ENCODE measurements around the gene EMILIN3.

The EMILIN3 gene

DNA sequence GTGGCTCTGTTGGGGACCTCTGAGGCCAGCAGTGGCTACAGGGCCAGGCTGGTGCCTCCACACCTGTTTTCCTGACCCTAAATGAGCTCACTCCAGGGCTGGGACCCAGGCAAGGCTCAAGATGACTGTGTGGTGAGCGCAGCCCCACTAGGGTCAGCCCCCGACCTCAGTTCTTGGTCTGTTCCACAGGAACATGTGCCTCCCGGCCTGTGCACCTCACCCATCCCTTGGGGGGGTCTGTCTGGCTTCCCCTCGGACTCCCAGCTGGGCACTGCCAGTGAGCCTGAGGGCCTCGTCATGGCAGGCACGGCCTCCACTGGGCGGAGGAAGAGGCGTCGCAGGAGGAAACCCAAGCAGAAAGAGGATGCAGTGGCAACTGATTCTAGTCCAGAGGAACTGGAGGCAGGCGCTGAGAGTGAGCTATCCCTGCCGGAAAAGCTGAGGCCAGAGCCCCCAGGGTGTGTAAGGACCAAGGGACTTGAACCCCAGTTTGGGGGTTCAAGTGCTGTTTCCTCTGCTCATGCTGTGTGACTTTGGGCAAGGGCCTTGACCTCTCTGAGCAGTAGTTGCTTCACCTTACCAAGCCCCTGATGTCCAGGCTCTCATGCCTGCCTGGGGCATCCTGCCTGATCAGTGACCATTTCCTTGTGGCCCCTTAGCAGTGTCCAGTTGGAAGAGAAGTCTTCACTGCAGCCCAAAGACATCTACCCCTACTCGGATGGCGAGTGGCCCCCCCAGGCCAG lies 18.0 kb downstream of the EMILIN3 start:
- no peak overlapping the region for H3K4me3 ChIP-seq (ENCODE audit: low read depth, low read length)
- no peak for DNase-seq (ENCODE audit: low read depth)
- TF ChIP-seq, protein P1, sequence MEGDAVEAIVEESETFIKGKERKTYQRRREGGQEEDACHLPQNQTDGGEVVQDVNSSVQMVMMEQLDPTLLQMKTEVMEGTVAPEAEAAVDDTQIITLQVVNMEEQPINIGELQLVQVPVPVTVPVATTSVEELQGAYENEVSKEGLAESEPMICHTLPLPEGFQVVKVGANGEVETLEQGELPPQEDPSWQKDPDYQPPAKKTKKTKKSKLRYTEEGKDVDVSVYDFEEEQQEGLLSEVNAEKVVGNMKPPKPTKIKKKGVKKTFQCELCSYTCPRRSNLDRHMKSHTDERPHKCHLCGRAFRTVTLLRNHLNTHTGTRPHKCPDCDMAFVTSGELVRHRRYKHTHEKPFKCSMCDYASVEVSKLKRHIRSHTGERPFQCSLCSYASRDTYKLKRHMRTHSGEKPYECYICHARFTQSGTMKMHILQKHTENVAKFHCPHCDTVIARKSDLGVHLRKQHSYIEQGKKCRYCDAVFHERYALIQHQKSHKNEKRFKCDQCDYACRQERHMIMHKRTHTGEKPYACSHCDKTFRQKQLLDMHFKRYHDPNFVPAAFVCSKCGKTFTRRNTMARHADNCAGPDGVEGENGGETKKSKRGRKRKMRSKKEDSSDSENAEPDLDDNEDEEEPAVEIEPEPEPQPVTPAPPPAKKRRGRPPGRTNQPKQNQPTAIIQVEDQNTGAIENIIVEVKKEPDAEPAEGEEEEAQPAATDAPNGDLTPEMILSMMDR (IDR thresholded peaks at IDR 0.05; ENCODE audit: low read depth, low read length, missing control alignments) = no peak

DNA sequence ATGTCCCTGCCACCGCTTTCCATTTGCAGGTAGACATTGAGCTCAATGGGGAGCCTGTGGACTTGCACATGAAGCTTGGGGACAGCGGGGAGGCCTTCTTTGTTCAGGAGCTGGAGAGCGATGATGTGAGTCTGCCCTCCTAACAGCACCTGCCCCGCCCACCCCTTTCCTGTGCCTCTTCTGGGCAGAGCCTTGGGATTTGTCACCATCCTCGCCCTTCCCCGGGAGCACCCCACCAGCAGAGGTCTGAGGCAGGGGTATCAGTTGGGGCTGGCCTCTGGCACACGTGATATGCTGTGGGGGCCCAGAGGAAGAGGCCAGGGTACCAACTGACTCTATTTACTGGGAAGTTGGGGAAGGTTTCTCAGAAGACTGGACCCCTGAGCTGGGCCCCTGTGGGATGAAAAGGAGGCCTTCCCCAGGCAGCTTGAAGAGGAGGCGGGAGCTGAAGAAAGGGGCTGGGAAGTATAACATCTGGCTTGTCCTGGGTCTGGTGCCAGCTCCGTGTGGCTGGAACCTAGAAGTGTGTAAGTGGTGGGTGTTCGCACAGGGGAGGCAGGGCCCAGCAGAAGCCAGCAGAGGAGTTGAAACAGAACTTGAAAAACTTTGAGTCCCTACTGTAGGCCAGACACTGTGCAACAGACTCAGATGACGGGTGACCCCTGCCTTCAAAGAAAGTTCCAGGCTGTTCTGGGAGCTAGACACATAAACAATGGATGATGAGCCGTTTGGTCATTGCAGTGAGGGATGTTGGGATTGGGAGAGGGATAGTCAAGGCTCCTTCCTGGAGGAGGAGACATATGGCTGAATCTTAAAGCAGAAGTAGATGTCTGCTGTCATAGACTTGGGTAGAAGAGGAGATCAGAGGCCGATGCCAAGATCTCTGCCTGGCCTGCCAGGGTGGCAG lies 18.8 kb downstream of the EMILIN3 start:
- H3K4me3 ChIP-seq (ENCODE audit: low read depth, low read length) = no peak overlapping the region
- TF ChIP-seq, protein P1 (IDR thresholded peaks at IDR 0.05; ENCODE audit: low read depth, low read length, missing control alignments) = no peak
- DNase-seq (ENCODE audit: low read depth) = no peak

DNA sequence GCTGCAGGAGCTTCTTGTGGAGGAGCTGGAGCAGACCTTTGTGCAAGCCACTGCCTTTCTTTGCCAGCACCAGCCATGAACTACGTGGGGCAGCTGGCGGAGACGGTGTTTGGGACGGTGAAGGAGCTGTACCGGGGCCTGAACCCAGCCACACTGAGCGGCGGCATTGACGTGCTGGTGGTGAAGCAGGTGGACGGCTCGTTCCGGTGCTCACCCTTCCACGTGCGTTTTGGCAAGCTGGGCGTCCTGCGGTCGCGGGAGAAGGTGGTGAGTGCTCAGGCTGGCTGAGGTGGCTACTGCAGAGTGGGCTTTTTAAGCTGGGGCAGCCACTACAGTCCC lies 20.9 kb downstream of the EMILIN3 start:
- TF ChIP-seq, protein P1 (IDR thresholded peaks at IDR 0.05; ENCODE audit: low read depth, low read length, missing control alignments) = no peak
- DNase-seq (ENCODE audit: low read depth) = no peak
- H3K4me3 ChIP-seq (ENCODE audit: low read depth, low read length) = no peak overlapping the region

DNA sequence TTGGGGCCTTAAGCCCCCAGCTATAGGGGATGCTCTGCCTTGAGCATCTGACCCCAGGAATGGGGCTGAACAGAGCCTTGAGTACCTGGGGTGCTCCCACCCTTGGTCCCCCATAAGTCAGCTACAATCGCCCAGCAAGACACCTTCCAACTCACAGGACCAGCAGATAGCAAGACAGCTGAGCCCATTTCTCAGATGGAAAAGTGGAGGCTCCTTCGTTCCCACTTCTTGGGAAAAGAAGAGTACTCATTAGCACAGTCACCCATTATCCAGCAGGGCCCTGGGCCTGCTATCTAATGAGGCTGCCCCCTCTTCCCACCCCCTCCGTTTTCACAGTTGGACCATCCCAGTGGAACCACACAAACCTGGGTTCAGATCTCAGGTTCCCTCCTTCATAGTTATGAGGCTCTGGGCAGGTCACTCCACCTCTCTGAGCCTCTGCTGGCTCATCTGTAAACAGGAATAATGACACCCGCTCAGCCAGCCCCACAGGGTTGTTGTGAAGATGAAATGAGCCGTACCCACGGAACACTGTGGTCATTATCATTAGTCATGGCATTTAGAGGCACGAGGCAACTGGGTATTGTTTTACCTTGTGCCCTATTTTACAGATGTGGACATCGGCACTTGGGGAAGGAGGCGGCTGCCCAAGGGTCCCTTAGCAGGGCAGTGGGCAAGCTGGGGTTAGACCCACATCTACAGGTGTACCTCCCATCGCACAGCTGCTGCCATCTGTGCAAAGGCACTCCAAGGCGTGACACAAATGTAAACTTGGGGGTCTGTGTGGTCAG lies 21.5 kb downstream of the EMILIN3 start:
- H3K4me3 ChIP-seq (ENCODE audit: low read depth, low read length) = no peak overlapping the region
- DNase-seq (ENCODE audit: low read depth) = no peak
- TF ChIP-seq, protein P1 (IDR thresholded peaks at IDR 0.05; ENCODE audit: low read depth, low read length, missing control alignments) = no peak

DNA sequence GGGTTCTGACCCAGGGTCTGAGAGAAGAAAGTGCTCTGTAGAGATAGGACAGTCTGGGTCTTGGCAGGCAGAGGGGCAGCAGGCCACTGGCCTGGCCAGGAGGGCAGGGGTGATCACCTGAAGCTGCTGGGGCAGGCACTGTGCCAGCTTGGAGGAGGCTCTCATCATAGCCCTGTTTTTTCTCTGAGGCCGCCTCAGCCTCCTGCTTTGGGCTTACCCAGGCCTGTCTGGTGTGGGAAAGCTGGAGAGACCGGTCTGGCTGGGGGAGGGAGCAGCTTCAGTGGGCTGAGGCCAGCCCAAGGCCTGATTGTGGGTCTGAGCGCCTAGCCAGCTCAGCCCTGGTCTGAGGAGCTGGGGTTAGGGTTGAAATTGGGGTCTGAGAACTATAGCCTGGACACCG lies 22.1 kb downstream of the EMILIN3 start:
- no peak for DNase-seq (ENCODE audit: low read depth)

More for the DNA sequence above, 22.1 kb downstream of the EMILIN3 start:
- TF ChIP-seq, protein P1 (IDR thresholded peaks at IDR 0.05; ENCODE audit: low read depth, low read length, missing control alignments) = no peak
- H3K4me3 ChIP-seq (ENCODE audit: low read depth, low read length) = no peak overlapping the region
